Astrocyte of the cerebellum (primary cell): ENCODE results near the gene COMP.

Experiments used
- DNase-seq: peaks from one replicate; pipeline ENCODE4 v3.0.0-alpha.2; 2011; ENCODE audit warnings: low read depth
- H3K4me3 ChIP-seq: 2 replicates; pipeline ENCODE4 v1.5.1; 2011; ENCODE audit warnings: mild to moderate bottlenecking, low read depth, low read length, moderate library complexity
- in situ Hi-C: cut with HindIII; loops from 2 replicates; pipeline ENCODE4 v1.10.0; 2017; ENCODE audit warnings: low sequenced_read_pairs
- TF ChIP-seq, protein P1 (sequence below): IDR thresholded peaks from 2 replicates; pipeline ENCODE4 v1.5.1; 2012; ENCODE audit warnings: low read length, low read depth, moderate library complexity, mild to moderate bottlenecking; ENCODE audit errors: missing control alignments

Gene COMP

DNA sequence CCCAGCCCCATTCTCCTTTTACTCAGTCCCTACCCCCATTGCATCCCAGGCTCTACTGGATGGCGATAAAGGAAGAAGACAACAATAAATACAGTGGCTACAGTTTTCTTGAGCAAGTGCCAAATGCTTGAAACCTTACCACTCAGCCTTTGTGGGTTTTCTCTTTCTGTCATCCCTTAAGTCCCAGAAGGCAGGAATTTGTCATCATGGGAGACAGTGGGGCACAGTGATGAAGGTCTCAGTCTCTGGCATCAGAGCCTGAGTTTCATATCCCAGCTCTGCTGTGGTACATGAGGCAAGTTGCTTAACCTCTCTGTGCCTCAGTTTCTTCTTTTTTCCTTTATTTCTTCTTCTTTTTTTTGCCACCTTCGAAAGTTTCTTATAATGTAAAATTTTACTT, 5.1 kb upstream of the COMP start:
- H3K4me3 ChIP-seq: no peak overlapping the region
- TF ChIP-seq, protein P1, sequence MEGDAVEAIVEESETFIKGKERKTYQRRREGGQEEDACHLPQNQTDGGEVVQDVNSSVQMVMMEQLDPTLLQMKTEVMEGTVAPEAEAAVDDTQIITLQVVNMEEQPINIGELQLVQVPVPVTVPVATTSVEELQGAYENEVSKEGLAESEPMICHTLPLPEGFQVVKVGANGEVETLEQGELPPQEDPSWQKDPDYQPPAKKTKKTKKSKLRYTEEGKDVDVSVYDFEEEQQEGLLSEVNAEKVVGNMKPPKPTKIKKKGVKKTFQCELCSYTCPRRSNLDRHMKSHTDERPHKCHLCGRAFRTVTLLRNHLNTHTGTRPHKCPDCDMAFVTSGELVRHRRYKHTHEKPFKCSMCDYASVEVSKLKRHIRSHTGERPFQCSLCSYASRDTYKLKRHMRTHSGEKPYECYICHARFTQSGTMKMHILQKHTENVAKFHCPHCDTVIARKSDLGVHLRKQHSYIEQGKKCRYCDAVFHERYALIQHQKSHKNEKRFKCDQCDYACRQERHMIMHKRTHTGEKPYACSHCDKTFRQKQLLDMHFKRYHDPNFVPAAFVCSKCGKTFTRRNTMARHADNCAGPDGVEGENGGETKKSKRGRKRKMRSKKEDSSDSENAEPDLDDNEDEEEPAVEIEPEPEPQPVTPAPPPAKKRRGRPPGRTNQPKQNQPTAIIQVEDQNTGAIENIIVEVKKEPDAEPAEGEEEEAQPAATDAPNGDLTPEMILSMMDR: no peak
- no peak for DNase-seq
- in situ Hi-C loops: no loop called here

- no peak for DNase-seq
- in situ Hi-C loops: no loop called here
- TF ChIP-seq, protein P1: no peak
- H3K4me3 ChIP-seq: no peak overlapping the region
These were observed 4.4 kb upstream of the COMP start for GRCh38 chr19:18795540-18795939.

- in situ Hi-C loops: no loop called here
- H3K4me3 ChIP-seq: no peak overlapping the region
- DNase-seq: no peak
- TF ChIP-seq, protein P1: no peak
These were observed 3.6 kb upstream of the COMP start for GRCh38 chr19:18794692-18795091.

DNA sequence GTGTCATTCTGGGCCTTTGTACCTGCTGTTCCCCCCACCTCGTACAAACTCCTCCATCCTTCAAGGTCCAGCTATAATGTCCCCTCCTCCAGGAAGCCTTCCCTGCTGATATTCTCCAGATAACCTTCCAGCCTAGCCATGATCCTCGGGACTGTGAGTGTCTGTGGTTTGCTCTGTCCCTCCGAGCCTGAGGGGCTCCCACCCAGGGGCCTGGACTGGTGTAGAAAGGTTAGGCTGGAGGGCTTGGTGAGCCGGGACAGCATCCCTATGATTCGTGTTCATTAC, 2.9 kb upstream of the COMP start:
- TF ChIP-seq, protein P1: no peak
- in situ Hi-C loops: no loop called here
- H3K4me3 ChIP-seq: no peak overlapping the region
- no peak for DNase-seq

DNA sequence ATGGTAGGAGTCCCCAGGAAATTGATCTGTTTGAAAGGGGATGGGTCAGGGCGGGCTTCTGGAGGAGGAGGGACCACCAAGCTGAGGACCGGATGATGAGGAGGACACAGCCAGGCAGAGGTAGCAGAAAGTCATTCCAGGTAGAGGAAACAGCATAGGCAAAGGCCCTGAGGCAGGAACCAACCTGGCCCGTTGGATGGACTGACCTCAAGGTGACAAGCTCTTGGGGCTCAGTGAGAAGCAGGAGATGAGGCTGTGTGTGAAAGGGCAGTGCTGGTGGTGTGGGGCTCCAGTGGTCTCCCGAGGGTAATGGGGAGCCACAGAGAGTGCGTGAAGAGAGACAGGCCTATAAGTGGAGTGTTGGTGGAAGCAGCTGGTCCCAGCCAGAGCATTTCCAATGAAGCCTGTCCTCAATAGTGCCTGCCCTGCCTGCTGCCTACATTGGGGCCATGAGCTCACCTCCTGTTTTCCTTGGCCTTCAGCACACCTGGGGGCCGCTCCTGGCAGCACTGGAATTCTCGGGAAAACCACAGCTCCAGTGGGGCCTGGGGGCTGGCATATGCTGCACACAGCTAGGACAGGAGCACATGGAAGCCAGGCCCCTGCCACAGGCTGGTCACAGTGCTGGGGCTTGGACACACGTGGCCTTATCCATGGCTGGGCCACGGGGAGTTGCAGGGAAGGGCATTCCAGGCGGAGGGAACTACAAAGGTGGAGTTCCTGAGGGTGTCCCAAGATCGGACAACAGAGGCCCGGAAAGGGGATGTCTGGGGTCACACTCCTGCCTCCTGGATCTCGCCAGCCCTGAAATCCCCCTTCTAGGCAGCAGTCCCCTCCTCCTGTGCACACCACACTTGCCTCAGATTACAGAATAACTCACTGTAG, 2.3 kb upstream of the COMP start:
- in situ Hi-C loops: no loop called here
- TF ChIP-seq, protein P1: no peak
- no peak overlapping the region for H3K4me3 ChIP-seq
- no peak for DNase-seq

- no peak for DNase-seq
- H3K4me3 ChIP-seq: no peak overlapping the region
- in situ Hi-C loops: no loop called here
- TF ChIP-seq, protein P1: no peak
These were observed 1.6 kb upstream of the COMP start for GRCh38 chr19:18792661-18793060.

GRCh38 chr19:18791315-18791678, 192 bp upstream of the COMP start:
- TF ChIP-seq, protein P1: no peak
- H3K4me3 ChIP-seq: no peak overlapping the region
- DNase-seq: no peak
- in situ Hi-C loops: no loop called here
